Ovary (tissue), 3 donors: Measurements from ENCODE around the gene CTNNBL1.

Experiments used
- CTCF ChIP-seq, 3 donors: fragments of 450-650 bp in 2 of 3; fragments of 200-600 bp in 1 of 3; IDR thresholded peaks; one replicate each; pipeline versions ENCODE4 v1.5.1 to v1.8.0; 2016 to 2022; ENCODE audit warnings: antibody characterized with exemption in 3 of 3, mild to moderate bottlenecking in 1 of 3
- EP300 ChIP-seq: sonication (generic); formaldehyde crosslinking; IDR thresholded peaks from one replicate; pipeline ENCODE4 v1.6.1; 2017; ENCODE audit warnings: antibody characterized with exemption
- POLR2A ChIP-seq: fragments of 450-650 bp; IDR thresholded peaks from one replicate; pipeline ENCODE4 v1.6.1; 2017; ENCODE audit warnings: antibody characterized with exemption, mild to moderate bottlenecking, moderate library complexity
- donor health status: DM: no; HTN: no; CAD: no.

- TF ChIP-seq CTCF (IDR thresholded peaks at IDR 0.05) (no peak), EP300 (no peak), POLR2A (no peak)
These were observed 185.2 kb downstream of the CTNNBL1 start for GRCh38 chr20:37878835-37879599.
